HL-60 (cell line): ENCODE results near the gene TMEM86B.

Source experiments
- DNase-seq, 2 experiments: peaks; one replicate each; pipeline ENCODE4 v3.0.0-alpha.2; 2010 to 2020; ENCODE audit warnings: low read depth in 1 of 2, low spot score in 1 of 2
- H3K27ac ChIP-seq: fragments of 250-450 bp; sonication (Bioruptor Pico); replicated peaks from 2 replicates; pipeline ENCODE4 v1.5.1; 2020; ENCODE audit warnings: mild to moderate bottlenecking, moderate library complexity
- H3K27me3 ChIP-seq: fragments of 250-450 bp; sonication (Bioruptor Pico); 2 replicates; pipeline ENCODE4 v1.5.1; 2021; ENCODE audit warnings: mild to moderate bottlenecking, moderate library complexity; ENCODE audit not compliant: insufficient read depth, poor library complexity, severe bottlenecking
- H3K4me3 ChIP-seq: replicated peaks from 2 replicates; pipeline ENCODE4 v1.5.1; 2011; ENCODE audit warnings: mild to moderate bottlenecking, control low read depth, low read length; ENCODE audit not compliant: insufficient read depth
- CTCF ChIP-seq: IDR thresholded peaks from one replicate; pipeline ENCODE4 v1.5.1; 2011; ENCODE audit warnings: low read length, control low read depth, inconsistent platforms; ENCODE audit not compliant: insufficient read depth
- GABPA ChIP-seq: IDR thresholded peaks from 2 replicates; pipeline ENCODE4 v1.6.1; 2012; ENCODE audit warnings: low read depth
- POLR2AphosphoS5 ChIP-seq: IDR thresholded peaks from 2 replicates; pipeline ENCODE4 v1.6.1; 2012; ENCODE audit warnings: low read depth
- SPI1 ChIP-seq: IDR thresholded peaks from 2 replicates; pipeline ENCODE4 v1.6.1; 2012; ENCODE audit warnings: low read depth, mild to moderate bottlenecking, borderline replicate concordance
- TF ChIP-seq, protein P1 (sequence below): IDR thresholded peaks from 2 replicates; pipeline ENCODE4 v1.6.1; 2012; ENCODE audit warnings: low read depth; ENCODE audit not compliant: insufficient replicate concordance

Gene TMEM86B

DNA sequence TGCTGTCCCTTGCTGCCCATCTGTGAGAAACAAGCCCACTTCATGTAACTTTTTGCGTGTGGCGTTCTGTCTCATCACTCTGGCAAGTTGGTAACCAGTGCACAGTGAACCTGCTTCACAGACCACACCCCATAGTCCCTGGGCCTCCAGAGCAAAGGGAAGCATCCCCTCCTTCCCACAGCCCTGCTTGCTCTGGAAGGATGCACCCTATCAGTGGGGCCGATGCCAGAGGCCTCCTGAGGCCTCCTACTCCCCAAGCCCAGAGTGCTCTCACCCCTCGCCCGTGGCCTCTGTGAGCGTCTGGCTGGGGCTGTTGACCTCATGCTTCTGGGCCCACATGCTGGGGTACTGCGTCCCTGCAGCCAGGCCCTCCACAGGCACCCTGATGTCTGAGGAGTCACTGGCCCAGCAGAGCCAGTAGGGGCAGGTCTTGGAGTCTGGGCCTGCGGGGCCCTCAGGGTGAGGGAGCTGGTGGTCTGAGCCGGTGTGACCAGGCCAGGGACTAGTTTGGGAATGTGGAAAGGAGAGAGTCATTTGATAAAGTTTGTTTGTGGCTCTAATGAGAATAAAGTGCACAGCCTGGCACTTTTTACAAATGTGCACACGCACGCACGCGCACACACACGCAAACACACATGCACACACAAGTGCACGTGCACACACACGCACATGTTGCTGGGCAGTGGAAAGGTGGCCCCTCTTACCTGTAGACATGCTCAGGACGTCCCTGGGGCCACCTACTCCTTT lies 5.1 kb downstream of the TMEM86B start:
- DNase-seq: no peak
- TF ChIP-seq GABPA (no peak), POLR2AphosphoS5 (no peak), SPI1 (no peak), CTCF (no peak)
- TF ChIP-seq, protein P1, sequence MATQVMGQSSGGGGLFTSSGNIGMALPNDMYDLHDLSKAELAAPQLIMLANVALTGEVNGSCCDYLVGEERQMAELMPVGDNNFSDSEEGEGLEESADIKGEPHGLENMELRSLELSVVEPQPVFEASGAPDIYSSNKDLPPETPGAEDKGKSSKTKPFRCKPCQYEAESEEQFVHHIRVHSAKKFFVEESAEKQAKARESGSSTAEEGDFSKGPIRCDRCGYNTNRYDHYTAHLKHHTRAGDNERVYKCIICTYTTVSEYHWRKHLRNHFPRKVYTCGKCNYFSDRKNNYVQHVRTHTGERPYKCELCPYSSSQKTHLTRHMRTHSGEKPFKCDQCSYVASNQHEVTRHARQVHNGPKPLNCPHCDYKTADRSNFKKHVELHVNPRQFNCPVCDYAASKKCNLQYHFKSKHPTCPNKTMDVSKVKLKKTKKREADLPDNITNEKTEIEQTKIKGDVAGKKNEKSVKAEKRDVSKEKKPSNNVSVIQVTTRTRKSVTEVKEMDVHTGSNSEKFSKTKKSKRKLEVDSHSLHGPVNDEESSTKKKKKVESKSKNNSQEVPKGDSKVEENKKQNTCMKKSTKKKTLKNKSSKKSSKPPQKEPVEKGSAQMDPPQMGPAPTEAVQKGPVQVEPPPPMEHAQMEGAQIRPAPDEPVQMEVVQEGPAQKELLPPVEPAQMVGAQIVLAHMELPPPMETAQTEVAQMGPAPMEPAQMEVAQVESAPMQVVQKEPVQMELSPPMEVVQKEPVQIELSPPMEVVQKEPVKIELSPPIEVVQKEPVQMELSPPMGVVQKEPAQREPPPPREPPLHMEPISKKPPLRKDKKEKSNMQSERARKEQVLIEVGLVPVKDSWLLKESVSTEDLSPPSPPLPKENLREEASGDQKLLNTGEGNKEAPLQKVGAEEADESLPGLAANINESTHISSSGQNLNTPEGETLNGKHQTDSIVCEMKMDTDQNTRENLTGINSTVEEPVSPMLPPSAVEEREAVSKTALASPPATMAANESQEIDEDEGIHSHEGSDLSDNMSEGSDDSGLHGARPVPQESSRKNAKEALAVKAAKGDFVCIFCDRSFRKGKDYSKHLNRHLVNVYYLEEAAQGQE: no peak
- Histone ChIP-seq H3K27me3 (no peaks in the 10 kb centered on the region), H3K4me3 (no peak overlapping the region), H3K27ac (no peak overlapping the region)

DNA sequence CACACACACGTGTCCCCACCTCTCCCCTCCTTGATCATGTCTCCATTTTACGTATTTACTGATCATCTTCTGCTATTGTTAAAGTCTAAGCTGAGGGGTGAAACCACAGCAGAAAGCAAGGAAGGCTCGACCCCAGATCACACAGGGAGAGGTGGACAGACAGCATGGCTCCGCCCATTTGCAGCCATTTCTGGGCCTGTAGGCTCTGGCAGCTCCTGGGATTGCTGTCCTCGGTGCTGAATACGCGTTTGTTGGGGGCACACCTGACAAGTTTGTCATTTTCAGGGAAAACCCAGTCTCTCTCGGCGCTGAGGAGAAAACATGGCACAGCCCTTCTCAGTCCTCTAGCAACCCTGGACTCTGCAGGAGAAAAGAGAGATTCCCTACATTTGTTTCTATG lies 8.0 kb downstream of the TMEM86B start:
- H3K4me3 ChIP-seq: no peak overlapping the region
- H3K27ac ChIP-seq: no peak overlapping the region
- no peak for TF ChIP-seq GABPA
- TF ChIP-seq POLR2AphosphoS5: no peak
- TF ChIP-seq, protein P1: peak; percentile 93
- no peaks in the 10 kb centered on the region for H3K27me3 ChIP-seq
- no peak for DNase-seq

- Histone ChIP-seq H3K27me3 (no peaks in the 10 kb centered on the region), H3K4me3 (peak overlapping the region; percentile 31), H3K27ac (peak overlapping the region; percentile 53)
- DNase-seq: peak; percentile 85 to 92
- TF ChIP-seq GABPA (no peak), POLR2AphosphoS5 (no peak), CTCF (no peak), SPI1 (peak; percentile 58; the same call in 1 of the 2 replicates)
- TF ChIP-seq, protein P1: peak; percentile 99
Observed at GRCh38 chr19:55216461-55217198, 11.9 kb downstream of the TMEM86B start.
